GM18858 (cell line): ENCODE results near the gene G3BP2.
"Not testable (repeated sequence)": the region's sequence is repeated elsewhere in the genome, so short reads cannot be mapped to it uniquely, and the experiment has no call there.

ENCODE experiments used
- ATAC-seq: cut with Tn5 transposase; IDR thresholded peaks from one replicate; pipeline ENCODE4 v1.9.1; 2021; ENCODE audit not compliant: unreplicated experiment

Gene G3BP2

GRCh38 chr4:75673027-75673958 lies at the start of gene G3BP2:
G3BP2 (minus strand) TSS chr4:75673411; CDS start chr4:75662025, 11,386 bp downstream.
- ATAC-seq, result peak; percentile 87

DNA sequence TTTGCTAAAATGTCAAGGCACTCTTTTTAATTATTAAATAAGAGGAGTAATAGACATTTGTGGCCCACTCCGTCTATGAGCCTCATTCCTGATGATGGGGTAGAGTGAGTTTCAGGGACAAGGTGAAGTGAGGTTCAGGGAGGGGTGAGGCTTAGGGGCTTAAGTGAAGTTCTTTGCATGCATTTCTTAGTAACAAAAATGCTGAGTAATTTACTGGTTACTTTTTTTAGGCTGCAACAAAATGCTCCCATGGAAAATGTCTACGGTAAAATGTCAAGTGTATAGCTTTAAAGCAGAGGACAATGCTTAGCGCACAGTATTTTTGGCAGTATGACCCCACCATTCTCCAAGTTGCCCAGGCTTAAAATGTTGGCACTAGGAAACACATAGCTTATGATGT lies 49.2 kb upstream of the G3BP2 start:
- no peak for ATAC-seq

- no peak for ATAC-seq
These were observed 45.3 kb upstream of the G3BP2 start for GRCh38 chr4:75718529-75718928.

- ATAC-seq, result no peak
These were observed 44.2 kb upstream of the G3BP2 start for GRCh38 chr4:75717408-75717807.

DNA sequence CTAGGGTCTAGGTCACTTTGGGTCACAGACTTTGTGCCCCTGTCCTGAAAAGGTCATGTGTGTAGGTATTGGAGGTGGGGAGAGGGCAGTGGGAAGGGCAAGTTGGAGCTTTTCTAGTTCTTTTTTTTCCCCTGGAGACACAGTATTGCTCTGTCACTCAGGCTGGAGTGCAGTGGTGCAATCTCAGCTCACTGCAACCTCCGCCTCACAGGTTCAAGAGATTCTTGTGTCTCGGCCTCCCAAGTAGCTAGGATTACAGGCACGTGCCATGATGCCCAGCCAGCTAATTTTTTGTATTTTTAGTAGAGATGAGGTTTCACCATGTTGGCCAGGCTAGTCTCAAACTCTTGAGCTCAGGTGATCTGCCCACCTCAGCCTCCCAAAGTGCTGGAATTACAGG lies 42.8 kb upstream of the G3BP2 start:
- ATAC-seq, result not testable (repeated sequence)

DNA sequence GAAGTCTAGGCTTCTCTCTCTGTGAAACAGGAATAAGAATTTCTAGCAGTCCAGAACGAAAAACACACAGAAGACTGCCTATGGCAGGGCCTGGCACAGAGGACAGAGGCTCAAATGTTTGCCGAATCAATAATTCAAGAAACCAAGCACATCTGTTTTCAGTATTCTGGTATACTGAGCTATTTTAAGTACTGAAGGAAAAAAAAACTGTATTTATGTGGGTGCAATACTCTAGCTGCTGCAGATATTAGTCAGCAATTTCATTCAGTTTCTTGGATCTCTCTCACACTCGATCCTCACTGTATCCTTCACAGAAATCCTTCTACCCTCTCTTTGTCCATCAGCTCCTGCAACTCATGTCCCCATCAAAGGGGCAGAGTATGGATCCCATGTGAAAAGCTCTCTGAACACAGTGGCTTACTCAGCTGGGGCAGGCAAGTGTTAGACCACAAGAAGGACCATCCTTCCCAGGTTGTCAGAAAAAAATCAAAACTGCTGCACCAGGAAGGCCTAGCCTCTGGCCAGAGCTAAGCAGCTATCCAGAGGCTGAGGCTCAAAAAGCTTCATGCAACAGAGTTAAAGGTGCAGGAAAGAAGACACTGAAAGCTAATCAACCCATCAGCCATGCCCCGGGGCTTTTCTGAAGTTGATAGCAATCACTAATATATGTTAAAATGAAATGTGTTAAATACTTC lies 42.0 kb upstream of the G3BP2 start:
- ATAC-seq, result peak; percentile 75

DNA sequence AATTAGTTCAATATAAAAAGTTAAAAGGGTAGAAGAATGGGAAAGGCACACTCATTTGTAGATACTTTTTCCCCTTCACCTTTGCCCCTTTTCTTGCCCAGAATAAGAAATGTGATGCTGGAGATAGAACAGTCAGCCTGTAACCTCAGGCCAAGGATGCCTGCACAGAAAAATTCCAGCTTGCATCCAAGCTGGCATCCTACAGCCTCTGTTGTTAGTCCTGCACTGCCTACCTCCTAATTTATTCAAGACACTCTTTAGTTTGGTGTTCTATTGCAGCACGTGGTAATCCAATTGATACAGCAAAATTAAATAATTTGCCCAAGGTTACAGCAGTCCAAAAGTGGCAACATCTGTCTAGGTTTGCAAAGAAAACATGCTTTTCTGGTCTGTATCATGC lies 41.5 kb upstream of the G3BP2 start:
- ATAC-seq, result no peak

DNA sequence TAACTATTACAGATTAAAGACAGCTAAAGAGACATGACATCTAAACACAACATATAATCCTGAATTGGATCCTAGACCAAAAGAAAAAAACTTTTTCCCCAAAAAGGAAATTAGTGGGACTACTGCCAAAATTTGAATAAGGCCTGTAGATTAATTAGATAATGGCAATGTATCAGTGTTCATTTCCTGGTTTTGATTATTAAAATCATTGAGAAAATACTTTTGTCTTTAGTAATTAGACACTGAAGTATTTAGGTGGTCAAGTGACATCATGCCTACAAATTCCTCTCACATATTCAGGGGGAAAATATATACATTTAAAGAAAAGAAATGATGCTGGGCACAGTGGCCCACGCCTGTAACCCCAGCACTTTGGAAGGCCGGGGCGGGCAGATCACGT lies 40.8 kb upstream of the G3BP2 start:
- no peak for ATAC-seq

DNA sequence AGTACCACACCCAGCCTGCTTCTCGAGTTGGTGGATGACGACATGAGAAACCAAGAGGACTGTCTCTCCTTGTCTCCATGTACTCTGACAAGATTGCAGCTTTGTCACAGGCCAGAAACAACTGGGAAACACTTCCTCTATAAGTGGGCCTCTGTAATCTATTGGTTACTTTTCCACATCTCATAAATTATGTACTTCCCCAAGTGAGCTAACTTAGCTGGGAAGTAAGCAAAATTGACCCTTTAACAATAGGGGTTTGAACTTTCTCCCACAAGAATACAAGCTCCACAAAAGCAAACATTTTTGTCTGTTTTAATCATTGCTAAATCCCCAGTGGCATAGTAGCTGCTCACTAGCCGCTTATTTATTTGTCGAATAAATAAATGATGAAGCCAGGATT lies 37.0 kb upstream of the G3BP2 start:
- no peak for ATAC-seq

GRCh38 chr4:75708218-75708691 lies 35.0 kb upstream of the G3BP2 start:
- ATAC-seq, result no peak

DNA sequence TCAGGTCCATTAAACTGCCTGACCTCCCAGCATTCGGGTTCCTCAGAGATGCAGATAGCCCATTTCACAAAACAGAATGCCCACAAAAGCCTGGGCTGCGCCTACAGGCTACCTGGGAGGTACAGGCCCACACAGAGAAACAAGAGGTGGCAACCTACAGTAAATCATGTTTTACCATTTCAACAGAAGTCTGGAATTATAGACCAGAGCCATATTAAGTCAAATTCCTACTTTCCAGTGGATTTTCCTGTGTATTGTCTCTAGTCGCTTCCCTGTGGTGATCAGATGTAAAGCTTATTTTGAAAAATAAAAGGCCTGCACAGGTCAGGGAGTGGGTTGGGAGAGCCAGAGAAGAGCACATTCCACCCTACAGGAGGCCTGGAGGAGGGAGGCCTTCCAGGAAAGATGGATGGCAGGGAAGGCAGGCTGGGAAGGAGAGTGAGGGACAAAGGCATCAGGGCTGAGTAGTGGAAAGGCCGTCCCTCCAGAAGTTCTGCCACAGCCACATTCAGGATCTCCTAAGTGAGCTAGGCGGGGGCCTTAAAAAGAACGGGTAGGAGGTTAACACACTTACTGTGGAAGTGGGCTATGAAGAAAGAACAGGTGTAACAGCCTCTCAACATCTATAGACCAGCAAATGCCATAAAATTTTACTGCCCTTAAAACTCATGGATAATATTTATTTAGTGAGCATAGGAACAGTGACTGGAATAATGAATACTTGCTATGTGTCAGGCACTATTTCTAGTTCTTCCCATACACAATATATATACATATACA lies 32.2 kb upstream of the G3BP2 start:
- ATAC-seq, result no peak

- ATAC-seq, result no peak
These were observed 29.8 kb upstream of the G3BP2 start for GRCh38 chr4:75702919-75703411.

DNA sequence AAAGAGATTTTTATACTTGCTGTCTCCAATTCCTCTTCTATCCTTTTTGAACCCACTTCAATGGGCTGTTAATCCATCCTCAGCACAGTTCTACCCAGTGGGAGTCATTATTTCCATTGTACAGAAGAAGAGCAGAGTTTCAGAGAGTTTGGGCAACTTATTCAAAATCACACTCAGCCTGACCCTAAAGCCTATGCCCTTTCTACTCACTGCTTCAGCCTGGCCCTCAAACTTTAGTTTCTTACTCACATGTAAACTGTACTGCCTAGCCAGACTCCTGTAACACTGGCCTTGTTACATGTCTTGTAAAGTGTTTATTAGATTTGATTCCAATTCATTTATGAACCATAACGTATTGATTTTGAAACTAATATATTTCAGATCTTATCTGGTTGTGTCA lies 26.1 kb upstream of the G3BP2 start:
- ATAC-seq, result no peak

- peak; percentile 28 for ATAC-seq
These were observed 25.7 kb upstream of the G3BP2 start for GRCh38 chr4:75698963-75699228.

DNA sequence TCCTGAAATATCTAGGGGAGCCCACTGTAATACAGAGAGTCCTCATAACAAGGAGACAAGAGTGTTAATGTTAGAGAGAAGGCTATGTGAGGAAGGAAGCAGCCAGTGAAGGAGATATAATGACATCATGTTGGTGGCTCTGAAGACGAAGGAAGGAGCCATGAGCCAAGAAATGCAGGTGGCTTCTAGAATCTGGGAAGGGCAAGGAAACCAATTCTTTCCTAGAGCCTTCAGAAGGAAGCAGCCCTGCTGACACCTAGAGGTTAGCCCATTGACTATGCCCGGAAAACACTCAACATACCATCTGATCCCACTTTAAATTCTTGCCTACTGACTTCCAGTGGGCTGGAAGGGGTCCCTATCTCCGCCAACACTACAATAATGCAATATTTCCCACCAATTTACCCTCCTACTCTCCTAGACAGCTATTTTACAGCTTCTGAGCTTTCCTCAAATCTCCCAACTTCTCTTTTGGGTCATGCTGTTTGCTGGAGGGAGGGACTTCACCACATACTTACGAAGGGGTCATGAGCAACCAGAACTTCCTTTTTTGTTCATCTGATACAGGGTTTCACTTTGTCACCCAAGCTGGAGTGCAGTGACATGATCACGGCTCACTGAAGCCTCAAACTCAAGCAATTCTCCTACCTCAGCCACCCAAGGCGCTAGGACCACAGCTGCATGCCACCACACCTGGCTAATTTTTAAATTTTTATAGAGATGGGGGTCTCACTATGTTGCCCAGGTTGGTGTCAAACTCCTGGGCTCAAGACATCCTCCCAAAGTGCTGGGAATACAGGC lies 25.2 kb upstream of the G3BP2 start:
- ATAC-seq, result peak; percentile 94

- no peak for ATAC-seq
These were observed 23.4 kb upstream of the G3BP2 start for GRCh38 chr4:75696581-75696980.

DNA sequence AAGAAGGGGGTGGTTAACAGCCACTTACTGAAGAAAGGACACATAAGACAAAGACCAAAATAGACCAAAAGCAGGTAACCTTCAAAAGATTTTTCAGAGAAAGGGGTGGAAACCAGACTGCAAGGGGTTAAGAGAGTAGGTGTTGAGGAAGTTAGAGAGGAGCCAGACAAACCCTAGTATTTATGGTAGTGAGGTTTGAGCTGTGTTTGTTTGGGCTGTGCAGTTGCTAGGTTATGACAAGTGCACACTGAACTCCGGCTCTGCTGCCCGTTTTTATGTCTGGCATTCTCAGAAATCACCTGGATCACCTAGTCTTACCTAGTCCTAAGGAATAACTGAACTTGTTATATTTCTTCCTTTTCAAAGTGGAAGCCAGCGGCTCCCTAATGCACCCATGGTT lies 22.9 kb upstream of the G3BP2 start:
- no peak for ATAC-seq

GRCh38 chr4:75692066-75692465 lies 18.9 kb upstream of the G3BP2 start:
- ATAC-seq, result not testable (repeated sequence)

GRCh38 chr4:75687125-75687524 lies 13.9 kb upstream of the G3BP2 start:
- ATAC-seq, result not testable (repeated sequence)

- ATAC-seq, result no peak
These were observed 13.1 kb upstream of the G3BP2 start for GRCh38 chr4:75686346-75686745.
